Measurements from ENCODE around the gene LMF2.

Gene LMF2

DNA sequence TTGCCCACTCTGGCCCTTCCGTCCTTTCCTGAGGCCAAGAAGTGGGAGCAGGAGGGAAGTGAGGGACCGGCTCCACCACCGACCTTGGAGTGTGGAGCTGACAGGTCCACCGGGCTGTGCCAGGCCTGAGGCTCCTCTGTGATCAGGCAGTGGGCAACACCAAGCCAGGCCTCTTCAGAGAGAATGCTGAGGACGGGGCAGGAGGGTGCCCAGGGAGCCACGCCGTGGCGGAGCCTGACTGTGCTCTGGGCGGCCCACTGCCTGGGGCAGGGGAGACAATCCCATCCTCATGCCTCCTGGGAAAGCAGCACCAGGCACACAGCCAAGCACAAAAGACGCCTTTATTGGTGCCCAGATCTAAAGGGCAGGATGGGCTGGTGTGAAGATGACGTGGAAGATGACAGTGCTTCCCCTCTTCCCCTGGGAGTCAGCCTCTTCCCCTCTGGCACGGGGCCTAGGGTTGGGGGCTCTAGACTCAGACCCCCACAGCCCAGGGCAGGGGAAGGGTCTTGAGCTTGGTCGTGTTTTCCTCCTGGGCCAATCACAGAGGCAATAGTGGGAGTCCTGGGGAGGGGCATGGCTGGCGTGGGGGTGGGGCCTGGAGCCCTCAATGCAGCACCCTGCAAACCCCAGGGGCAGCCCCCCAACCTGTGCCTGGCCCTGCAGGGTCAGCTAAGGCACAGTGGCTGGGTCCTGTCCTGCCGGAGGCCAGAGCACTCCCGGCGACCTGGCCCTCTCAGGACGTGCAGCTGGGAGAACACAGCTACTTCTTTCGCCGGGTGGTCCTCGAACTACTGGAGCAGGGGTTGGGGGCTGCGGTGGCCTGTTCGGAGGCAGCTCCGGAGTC lies 4.7 kb downstream of the LMF2 start:
- DNase-seq: no peak

DNA sequence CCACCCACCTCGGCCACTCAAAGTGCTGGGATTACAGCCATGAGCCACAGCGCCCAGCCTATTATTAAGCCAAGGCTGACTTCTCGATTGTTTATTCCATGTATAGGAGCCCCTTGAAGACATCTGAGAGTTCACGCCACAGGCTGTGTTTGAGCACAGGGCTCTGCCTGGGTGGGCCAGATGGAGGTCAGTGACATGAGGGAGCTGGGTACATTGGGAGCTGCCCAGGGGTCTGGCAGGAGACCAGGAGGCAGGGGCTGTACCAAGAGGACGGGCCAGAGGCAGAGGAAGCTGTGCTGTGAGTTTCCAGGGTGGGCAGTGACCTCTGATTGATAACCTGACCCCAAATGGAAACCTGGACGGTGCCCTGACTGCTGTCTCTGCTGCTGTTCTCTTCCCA lies 5.4 kb downstream of the LMF2 start:
- DNase-seq: no peak

- no peak for DNase-seq
Observed at GRCh38 chr22:50500452-50500851, 7.0 kb downstream of the LMF2 start.

DNA sequence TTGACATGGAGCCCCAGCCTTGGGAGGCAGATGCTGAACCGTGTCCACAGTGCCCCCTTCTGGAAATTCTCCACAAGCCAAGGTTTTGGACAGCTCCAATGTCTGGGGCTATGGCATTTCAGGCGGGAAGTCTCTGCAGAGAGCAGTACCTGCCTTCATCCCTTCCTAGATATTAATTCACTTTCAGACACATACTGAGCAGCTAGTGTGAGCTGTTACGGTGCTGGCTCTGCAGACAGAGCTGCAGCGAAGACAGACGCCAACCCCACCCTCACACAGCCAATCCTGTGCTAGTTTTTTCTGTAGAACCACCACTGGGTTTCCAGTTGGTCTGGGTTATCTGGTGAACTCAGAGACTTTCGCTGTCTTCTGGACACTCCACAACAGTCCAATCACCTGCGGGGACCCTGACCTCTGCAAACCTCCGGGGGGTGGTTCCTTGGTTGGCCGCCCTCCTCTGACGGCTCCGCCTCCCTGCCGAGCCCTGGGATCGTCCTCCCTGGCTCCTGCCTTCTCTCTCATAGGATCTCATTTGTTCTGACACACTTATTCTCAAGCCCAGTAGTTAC lies 9.1 kb downstream of the LMF2 start:
- DNase-seq: peak; percentile 69

DNA sequence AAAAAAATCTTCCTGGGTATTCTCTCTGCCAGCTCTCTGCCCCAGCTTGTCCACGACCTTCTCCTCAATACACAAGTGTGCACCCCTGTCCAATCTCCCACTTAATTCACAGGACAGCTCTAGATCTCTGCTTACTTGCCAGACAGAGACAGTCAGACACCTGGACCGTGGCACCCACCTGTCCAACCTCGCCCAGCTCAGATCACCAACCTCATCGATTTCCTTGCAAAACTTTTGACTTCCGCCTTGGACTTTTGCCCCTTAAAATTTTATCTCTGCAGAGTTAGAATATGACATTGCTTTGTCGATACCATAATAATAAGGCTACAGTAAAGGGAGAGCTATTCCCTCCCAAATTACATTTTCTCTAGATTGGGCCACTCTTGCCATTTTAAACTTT lies 10.4 kb downstream of the LMF2 start:
- no peak for DNase-seq

DNA sequence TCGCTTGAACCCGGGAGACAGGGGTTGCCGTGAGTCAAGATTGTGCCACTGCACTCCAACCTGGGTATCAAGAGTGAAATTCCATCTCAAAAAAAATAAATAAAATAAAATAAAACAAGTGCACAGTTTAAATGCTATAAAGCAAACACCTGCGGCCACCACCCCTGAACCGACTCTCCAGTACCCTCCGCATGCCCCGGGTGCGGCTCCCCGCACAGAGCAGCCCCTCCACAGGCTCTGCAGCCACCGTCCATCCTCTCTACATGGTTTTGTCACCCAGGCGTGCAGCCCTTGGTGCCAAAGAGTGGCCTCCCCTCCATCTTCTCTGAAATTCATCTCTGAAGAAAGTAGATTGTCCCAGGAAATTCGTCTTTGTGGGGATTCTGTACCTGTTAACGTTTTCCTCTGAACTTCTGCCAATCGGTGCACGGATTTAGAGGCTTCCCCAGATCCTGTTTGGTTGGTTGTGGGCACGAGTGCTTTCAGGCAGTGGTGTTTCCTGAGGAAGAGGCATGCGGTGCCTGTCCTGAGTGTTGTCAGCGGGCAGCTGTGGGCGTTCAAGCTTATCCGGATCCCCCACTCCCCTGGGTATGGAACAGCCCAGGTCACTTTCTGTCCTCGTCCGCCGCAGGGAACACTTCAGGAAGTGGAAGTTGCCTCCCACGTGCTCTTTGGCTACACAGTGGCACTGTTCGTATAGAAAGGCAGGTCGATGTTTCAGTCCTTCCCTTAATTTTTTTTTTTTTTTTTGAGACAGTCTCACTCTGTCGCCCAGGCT lies 16.8 kb downstream of the LMF2 start:
- no peak for DNase-seq

- DNase-seq: no peak
Observed at GRCh38 chr22:50489363-50490243, 17.9 kb downstream of the LMF2 start.

DNA sequence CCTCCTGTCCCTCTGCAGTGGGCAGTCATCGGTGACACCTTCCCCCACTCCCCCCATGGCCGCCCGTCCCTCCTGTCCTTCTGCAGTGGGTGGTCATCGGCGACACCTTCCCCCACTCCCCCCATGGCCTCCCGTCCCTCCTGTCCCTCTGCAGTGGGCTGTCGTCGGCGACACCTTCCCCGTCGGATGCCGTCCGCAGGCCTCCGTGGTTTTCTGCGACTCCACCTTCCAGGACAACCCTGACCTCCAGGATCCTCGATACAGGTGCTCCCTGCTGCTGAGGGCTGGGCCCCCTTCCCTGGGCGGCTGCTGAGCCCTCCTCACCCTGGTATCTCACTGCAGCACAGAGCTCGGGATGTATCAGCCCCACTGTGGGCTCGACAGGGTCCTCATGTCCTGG lies 18.6 kb downstream of the LMF2 start:
- DNase-seq: no peak

- DNase-seq: no peak
Observed at GRCh38 chr22:50488006-50488677, 19.4 kb downstream of the LMF2 start.

- no peak for DNase-seq
Observed at GRCh38 chr22:50487290-50488005, 20.1 kb downstream of the LMF2 start.

- no peak for DNase-seq
Observed at GRCh38 chr22:50486561-50487289, 20.8 kb downstream of the LMF2 start, which contains the start of gene MIOX. MIOX (plus strand) TSS chr22:50486859; CDS start chr22:50486898, 39 bp downstream.

GRCh38 chr22:50485221-50486131 lies 22.0 kb downstream of the LMF2 start:
- DNase-seq: no peak

DNA sequence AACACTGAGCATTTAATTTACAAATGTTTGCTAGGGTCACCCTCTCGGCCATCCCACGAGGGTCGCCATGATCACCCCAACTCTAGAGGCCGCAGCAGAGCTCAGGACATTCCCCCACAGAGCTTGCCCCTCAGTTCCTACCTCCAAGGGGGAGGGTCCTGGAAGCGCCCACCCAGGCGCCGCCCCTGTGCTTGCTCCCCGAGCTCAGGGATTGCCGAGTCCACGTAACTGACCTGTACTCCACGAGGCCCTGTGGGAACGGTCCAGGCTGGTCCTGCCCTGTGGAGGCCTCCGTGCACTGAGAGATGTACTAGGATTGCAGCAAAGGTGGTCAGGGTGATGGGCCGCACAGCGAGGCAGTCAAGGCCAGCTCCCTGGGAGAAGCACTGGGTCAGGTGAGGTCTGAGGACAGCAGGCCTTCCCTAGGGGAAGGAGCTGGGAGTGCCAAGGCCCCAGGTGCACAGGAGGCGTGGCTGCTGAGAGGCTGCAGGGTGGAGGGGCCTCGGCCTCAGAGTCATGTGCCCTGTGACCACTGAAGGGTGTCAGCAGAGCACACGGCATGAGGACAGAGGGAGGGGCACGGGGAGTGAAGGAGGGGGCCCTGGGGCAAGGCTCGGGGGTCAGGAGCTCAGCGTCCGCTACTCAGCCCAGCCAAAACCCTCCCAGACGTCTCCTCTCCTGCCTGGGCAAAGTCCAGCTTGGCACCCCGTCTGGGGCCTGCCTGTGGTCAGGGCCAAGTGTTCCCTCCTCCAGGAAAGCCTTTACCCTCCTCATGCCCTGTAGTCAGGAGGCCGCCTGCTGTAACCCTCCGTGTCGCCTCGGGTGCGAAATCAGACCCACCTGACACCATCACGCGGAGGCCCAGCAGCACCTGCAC lies 23.3 kb downstream of the LMF2 start:
- no peak for DNase-seq

DNA sequence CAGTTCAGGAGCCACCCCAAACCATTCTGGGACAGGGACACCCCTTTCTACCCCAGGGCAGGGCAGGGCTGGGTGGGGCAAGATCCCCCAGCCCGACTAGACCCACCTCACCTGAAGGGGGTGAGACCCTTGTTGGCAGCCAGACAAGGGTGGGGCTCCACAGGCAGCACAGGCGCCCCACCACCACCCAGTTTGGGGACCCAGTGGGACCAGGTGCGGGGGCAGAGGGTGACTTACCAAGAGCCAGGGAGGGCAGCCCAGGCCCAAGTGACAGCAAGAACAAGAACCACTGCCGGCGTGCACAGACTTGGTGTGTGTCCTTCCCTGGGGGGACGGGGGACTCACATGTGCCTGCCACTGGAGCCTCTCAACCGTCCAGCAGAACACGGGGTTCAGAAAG lies 23.9 kb downstream of the LMF2 start:
- no peak for DNase-seq

- no peak for DNase-seq
Observed at GRCh38 chr22:50483106-50483505, 24.4 kb downstream of the LMF2 start.

DNA sequence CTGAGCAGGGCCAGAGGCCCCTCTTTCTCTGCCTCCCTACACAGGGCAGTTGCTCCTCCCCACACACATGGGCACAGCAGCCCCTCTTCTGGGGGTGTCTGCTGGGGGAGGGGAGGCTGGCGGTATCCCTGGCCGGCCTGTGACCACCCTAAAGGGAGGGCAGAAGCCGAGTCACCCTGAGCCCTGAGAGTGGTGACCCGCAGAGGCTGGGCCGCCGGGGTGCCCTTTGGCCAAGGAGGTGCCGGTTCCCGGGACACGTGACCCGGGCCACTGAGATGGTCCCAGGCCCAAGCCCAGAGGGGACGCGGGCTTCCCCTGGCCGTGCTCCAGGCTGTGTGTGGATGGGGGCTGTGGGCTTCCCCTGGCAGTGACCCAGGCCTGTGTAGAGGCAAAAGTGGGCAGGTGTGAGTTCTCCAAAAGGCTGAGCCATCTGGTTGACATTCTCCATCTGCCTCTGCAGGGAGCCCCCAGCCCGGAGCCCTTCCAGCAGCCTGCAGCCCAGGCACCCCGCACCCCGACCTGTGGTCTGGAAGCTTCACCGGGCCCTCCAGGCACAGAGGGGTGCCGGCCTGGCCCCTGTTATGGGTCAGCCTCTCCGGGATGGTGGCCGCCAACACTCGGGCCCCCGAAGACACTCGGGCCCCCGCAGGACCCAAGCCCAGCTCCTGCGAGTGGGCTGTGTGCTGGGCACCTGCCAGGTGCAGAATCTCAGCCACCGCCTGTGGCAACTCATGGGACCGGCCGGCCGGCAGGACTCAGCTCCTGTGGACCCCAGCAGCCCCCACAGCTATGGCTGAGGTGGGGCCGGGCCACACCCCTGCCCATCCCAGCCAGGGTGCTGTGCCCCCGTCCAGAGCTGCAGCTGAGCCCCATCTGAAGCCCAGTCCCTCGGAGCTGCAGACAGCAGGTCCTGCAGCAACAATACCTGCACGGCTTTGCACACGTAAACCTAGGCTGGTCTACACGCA lies 25.1 kb downstream of the LMF2 start:
- no peak for DNase-seq

GRCh38 chr22:50481440-50482106 lies 25.9 kb downstream of the LMF2 start, which contains the start of gene ADM2:
ADM2 (plus strand) TSS chr22:50481543; CDS start chr22:50481848, 305 bp downstream.
- DNase-seq: peak; percentile 67
